ENCODE results near the gene LIPC.

Gene LIPC

DNA sequence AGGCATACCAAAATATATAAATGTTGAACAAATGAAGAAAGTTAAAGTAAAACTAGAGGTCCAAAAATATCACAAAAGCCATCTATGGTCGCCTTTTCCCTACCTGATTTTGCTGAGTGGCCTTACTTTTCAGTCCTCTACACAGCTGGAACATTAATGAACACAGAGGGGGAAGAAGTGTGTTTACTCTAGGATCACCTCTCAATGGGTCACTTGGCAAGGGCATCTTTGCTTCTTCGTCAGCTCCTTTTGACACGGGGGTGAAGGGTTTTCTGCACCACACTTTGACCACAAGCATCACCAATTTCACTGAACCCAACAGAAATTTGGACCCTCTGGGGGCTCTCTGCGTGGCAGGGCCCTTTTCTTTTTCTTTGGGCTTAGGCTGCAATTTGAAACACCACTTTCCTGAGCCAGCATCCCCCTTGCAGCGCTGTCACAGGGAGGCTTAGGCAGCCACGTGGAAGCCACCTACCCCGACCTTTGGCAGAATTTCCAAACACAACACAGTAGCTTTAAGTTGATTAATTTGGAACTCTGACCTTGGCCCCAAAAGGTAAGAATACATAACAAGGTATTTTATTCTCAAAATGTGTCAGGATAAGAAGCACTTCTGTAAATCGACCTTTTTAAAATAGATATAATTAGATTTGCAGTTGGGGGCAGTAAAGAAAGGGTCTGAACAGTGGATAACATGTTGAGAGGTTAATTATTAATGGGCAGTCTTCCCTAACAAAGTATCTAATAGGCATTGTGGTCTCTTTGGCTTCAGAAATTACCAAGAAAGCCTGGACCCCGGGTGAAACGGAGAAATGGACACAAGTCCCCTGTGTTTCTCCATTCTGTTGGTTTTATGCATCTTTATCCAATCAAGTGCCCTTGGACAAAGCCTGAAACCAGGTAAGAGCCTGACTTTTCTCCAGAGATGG is at the start of gene LIPC:
Gene LIPC (plus strand): TSS at position 771 of the 929 bp plus-strand sequence. CDS start 42 bp downstream, at position 813.
- H3K4me3 ChIP-seq (ENCODE audit: low read length), result no peak within 1 kb of the TSS

DNA sequence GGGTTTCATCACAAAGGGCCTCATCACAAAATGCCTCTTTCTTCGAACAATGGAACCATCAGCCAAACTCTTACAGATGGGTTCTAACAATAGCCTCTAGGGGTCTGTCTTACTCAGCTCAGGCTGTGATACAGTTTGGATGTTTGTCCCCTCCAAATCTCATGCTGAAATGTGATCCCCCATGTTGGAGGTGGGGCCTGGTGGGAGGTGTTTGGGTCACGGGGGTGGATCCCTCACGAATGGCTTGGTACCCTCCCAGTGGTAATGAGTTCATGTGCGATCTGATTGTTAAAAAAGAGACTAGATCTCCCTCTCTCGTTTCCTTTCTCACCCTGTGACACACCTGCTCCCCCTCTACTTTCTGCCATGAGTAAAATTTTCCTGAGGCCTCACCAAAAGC is 47.9 kb upstream of the LIPC start:
- Histone ChIP-seq H3K9ac (ENCODE audit: low read length) (no peak overlapping the region), H2AFZ (ENCODE audit: low read length) (no peak overlapping the region), H3K9me3 (replicated peaks; ENCODE audit: insufficient read depth, low read length) (no peaks in the 10 kb centered on the region), H3K36me3 (replicated peaks; ENCODE audit: insufficient read depth, low read length) (no peaks in the 10 kb centered on the region), H3K4me3 (ENCODE audit: low read length) (no peak overlapping the region), H3F3A (ENCODE audit: insufficient read depth, low read length) (no peaks in the 10 kb centered on the region), H3K27me3 (replicated peaks; ENCODE audit: insufficient read depth, low read length) (no peaks in the 10 kb centered on the region), H3K79me2 (ENCODE audit: low read length) (no peaks in the 10 kb centered on the region), H3K4me1 (ENCODE audit: low read length) (no peaks in the 10 kb centered on the region), H3K4me2 (ENCODE audit: low read depth, low read length) (no peak overlapping the region), H4K20me1 (ENCODE audit: insufficient read depth, low read length) (no peaks in the 10 kb centered on the region), H3K27ac (ENCODE audit: low read length) (no peak overlapping the region), H3K9me2 (replicated peaks; ENCODE audit: insufficient read depth, low read length) (no peaks in the 10 kb centered on the region)
- TF ChIP-seq EZH2 (optimal IDR thresholded peaks at IDR 0.05; ENCODE audit: low read depth, low read length) (no peak), CTCF (IDR thresholded peaks at IDR 0.05; ENCODE audit: low read length) (no peak), EZH2phosphoT487 (IDR thresholded peaks at IDR 0.05; ENCODE audit: low read length) (no peak)
- DNase-seq, result no peak

More for the DNA sequence above, at the start of gene LIPC:
- H2AFZ ChIP-seq (ENCODE audit: low read length), result no peak within 1 kb of the TSS
- no peak within 1 kb of the TSS for H3K4me2 ChIP-seq (ENCODE audit: low read depth, low read length)
- H3K27ac ChIP-seq (ENCODE audit: low read length), result no peak within 1 kb of the TSS
- H3F3A ChIP-seq (ENCODE audit: insufficient read depth, low read length), result no peaks in the 10 kb centered on the region
- no peaks in the 10 kb centered on the region for H3K79me2 ChIP-seq (ENCODE audit: low read length)
- no peaks in the 10 kb centered on the region for H3K27me3 ChIP-seq (replicated peaks; ENCODE audit: insufficient read depth, low read length)
- no peaks in the 10 kb centered on the region for H4K20me1 ChIP-seq (ENCODE audit: insufficient read depth, low read length)
- no peak for DNase-seq
- no peaks in the 10 kb centered on the region for H3K9me2 ChIP-seq (replicated peaks; ENCODE audit: insufficient read depth, low read length)
- H3K4me1 ChIP-seq (ENCODE audit: low read length), result no peaks in the 10 kb centered on the region
- H3K9me3 ChIP-seq (replicated peaks; ENCODE audit: insufficient read depth, low read length), result no peaks in the 10 kb centered on the region
- H3K9ac ChIP-seq (ENCODE audit: low read length), result no peak within 1 kb of the TSS
- TF ChIP-seq EZH2 (optimal IDR thresholded peaks at IDR 0.05; ENCODE audit: low read depth, low read length) (no peak), CTCF (IDR thresholded peaks at IDR 0.05; ENCODE audit: low read length) (no peak), EZH2phosphoT487 (IDR thresholded peaks at IDR 0.05; ENCODE audit: low read length) (no peak)
- no peaks in the 10 kb centered on the region for H3K36me3 ChIP-seq (replicated peaks; ENCODE audit: insufficient read depth, low read length)

- DNase-seq, result no peak
- Histone ChIP-seq H3K9ac (ENCODE audit: low read length) (no peak overlapping the region), H3K4me2 (ENCODE audit: low read depth, low read length) (no peak overlapping the region), H3F3A (ENCODE audit: insufficient read depth, low read length) (no peaks in the 10 kb centered on the region), H3K27me3 (replicated peaks; ENCODE audit: insufficient read depth, low read length) (no peaks in the 10 kb centered on the region), H3K36me3 (replicated peaks; ENCODE audit: insufficient read depth, low read length) (no peaks in the 10 kb centered on the region), H3K9me3 (replicated peaks; ENCODE audit: insufficient read depth, low read length) (no peaks in the 10 kb centered on the region), H3K9me2 (replicated peaks; ENCODE audit: insufficient read depth, low read length) (no peaks in the 10 kb centered on the region), H4K20me1 (ENCODE audit: insufficient read depth, low read length) (no peaks in the 10 kb centered on the region), H3K27ac (ENCODE audit: low read length) (no peak overlapping the region), H3K4me1 (ENCODE audit: low read length) (no peaks in the 10 kb centered on the region), H3K79me2 (ENCODE audit: low read length) (no peaks in the 10 kb centered on the region), H2AFZ (ENCODE audit: low read length) (no peak overlapping the region), H3K4me3 (ENCODE audit: low read length) (no peak overlapping the region)
- TF ChIP-seq CTCF (IDR thresholded peaks at IDR 0.05; ENCODE audit: low read length) (no peak), EZH2phosphoT487 (IDR thresholded peaks at IDR 0.05; ENCODE audit: low read length) (no peak), EZH2 (optimal IDR thresholded peaks at IDR 0.05; ENCODE audit: low read depth, low read length) (no peak)
Observed at GRCh38 chr15:58384667-58385066, 47.1 kb upstream of the LIPC start.
